GM06990 (cell line): Measurements from ENCODE around the gene CTXND2.
"Not testable (repeated sequence)": the region's sequence is repeated elsewhere in the genome, so short reads cannot be mapped to it uniquely, and the experiment has no call there.

Source experiments
- DNase-seq: peaks from one replicate; pipeline ENCODE4 v3.0.0-alpha.2; 2011; ENCODE audit not compliant: insufficient read length; ENCODE audit errors: extremely low read depth
- H3K27me3 ChIP-seq: replicated peaks from 2 replicates; pipeline ENCODE4 v1.6.0; 2011; ENCODE audit warnings: low read length; ENCODE audit not compliant: control insufficient read depth, insufficient read depth
- H3K36me3 ChIP-seq: 2 replicates; pipeline ENCODE4 v1.5.1; 2011; ENCODE audit warnings: low read length; ENCODE audit not compliant: control insufficient read depth, insufficient read depth
- H3K4me3 ChIP-seq: replicated peaks from 2 replicates; pipeline ENCODE4 v1.5.1; 2011; ENCODE audit warnings: low read depth, mild to moderate bottlenecking, control low read depth, low read length
- TF ChIP-seq, protein P1 (sequence below): IDR thresholded peaks from 2 replicates; pipeline ENCODE4 v1.5.1; 2011; ENCODE audit warnings: low read length, control low read depth, mild to moderate bottlenecking, inconsistent platforms; ENCODE audit not compliant: insufficient read depth, poor library complexity, severe bottlenecking

Gene CTXND2

DNA sequence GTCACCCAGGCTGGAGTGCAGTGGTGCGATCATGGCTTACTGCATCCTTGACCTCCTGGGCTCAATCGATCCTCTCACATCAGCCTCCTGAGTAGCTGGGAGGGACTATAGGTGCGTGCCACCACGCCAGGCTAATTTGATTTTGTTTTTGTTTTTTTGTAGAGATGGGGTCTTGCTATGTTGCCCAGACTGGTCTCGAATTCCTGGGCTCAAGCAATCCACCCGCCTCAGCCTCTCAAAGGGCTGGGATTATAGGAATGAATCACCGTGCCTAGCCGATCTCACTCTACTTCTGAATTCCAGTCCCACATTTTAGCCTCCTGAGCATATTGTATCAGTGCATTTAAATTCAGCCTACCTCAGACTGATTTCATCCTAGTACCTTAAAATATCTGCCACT is 1.8 kb downstream of the CTXND2 start:
- Histone ChIP-seq H3K4me3 (no peak overlapping the region), H3K36me3 (no peaks in the 10 kb centered on the region), H3K27me3 (no peaks in the 10 kb centered on the region)
- TF ChIP-seq, protein P1, sequence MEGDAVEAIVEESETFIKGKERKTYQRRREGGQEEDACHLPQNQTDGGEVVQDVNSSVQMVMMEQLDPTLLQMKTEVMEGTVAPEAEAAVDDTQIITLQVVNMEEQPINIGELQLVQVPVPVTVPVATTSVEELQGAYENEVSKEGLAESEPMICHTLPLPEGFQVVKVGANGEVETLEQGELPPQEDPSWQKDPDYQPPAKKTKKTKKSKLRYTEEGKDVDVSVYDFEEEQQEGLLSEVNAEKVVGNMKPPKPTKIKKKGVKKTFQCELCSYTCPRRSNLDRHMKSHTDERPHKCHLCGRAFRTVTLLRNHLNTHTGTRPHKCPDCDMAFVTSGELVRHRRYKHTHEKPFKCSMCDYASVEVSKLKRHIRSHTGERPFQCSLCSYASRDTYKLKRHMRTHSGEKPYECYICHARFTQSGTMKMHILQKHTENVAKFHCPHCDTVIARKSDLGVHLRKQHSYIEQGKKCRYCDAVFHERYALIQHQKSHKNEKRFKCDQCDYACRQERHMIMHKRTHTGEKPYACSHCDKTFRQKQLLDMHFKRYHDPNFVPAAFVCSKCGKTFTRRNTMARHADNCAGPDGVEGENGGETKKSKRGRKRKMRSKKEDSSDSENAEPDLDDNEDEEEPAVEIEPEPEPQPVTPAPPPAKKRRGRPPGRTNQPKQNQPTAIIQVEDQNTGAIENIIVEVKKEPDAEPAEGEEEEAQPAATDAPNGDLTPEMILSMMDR: no peak
- DNase-seq: no peak

GRCh38 chr1:150890033-150890416 is 3.1 kb downstream of the CTXND2 start:
- DNase-seq: peak; percentile 35
- TF ChIP-seq, protein P1: no peak
- Histone ChIP-seq H3K4me3 (no peak overlapping the region), H3K27me3 (no peaks in the 10 kb centered on the region), H3K36me3 (no peaks in the 10 kb centered on the region)

GRCh38 chr1:150893336-150893913 is 6.5 kb downstream of the CTXND2 start:
- H3K36me3 ChIP-seq: no peaks in the 10 kb centered on the region
- no peak overlapping the region for H3K4me3 ChIP-seq
- H3K27me3 ChIP-seq: no peaks in the 10 kb centered on the region
- TF ChIP-seq, protein P1: no peak
- no peak for DNase-seq

- no peak overlapping the region for H3K4me3 ChIP-seq
- no peaks in the 10 kb centered on the region for H3K36me3 ChIP-seq
- TF ChIP-seq, protein P1: no peak
- DNase-seq: no peak
- no peaks in the 10 kb centered on the region for H3K27me3 ChIP-seq
These were observed 8.7 kb downstream of the CTXND2 start for GRCh38 chr1:150895618-150896017.

- H3K36me3 ChIP-seq, H3K27me3 ChIP-seq, DNase-seq, H3K4me3 ChIP-seq: not testable (repeated sequence)
These were observed 12.9 kb downstream of the CTXND2 start for GRCh38 chr1:150899795-150900194.

DNA sequence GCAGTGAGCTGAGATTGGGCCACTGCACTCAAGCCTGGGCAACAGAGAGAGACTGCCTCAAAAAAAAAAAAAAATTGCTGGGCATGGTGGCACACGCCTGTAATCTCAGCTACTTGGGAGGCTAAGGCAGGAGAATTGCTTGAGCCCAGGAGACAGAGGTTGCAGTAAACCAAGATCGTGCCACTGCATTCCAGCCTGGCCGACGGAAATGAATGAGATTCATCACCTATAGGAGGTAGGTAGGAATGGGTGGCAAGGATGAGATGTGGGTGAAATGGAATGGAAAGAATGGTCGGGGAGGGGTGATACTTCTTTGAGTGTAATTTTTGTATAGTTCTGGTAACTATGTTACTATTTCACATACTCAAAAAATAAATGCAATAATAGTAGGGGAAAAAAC is 15.4 kb downstream of the CTXND2 start:
- TF ChIP-seq, protein P1: no peak

More for the DNA sequence above, 15.4 kb downstream of the CTXND2 start:
- no peak for DNase-seq
- Histone ChIP-seq H3K36me3 (no peaks in the 10 kb centered on the region), H3K27me3 (no peaks in the 10 kb centered on the region), H3K4me3 (no peak overlapping the region)
